Measurements from ENCODE around the gene SLC35F3.

- TF ChIP-seq POLR2AphosphoS5 (IDR thresholded peaks at IDR 0.05) (no peak), CTCF (IDR thresholded peaks at IDR 0.05) (no peak), POLR2A (IDR thresholded peaks at IDR 0.05) (no peak)
These were observed 179.0 kb downstream of the SLC35F3 start for GRCh38 chr1:234083460-234083859.

All from suprapubic skin (tissue), 4 donors.